Naive thymus-derived CD8-positive, alpha-beta T cell (primary cell): Measurements from ENCODE around the gene AKR7A2. TPM values are rescaled to one million over a fixed set of nuclear protein-coding genes. Genes with fewer than 3 reads are reported as not detected.

Experiments
- ATAC-seq, 2 donors: fragments of 150-1000 bp; cut with Tn5 transposase in 1 of 2; sonication (Bioruptor Pico), chemical (Tn5 transposase) in 1 of 2; 1 replicate in 1 of 2; 2 replicates in 1 of 2; pipeline ENCODE4 v1.10.0; 2021; ENCODE audit warnings: mild to moderate bottlenecking in 2 of 2, moderate library complexity in 2 of 2
- POLR2A ChIA-PET: fragments of 350-600 bp; sonication (Branson Sonifier 250); formaldehyde crosslinking; loops from one replicate; lab custom pipeline; 2021; ENCODE audit warnings: antibody characterized with exemption; lab: Charles Lee
- DNase-seq, 10 donors: peaks; one replicate each; pipeline versions ENCODE4 v3.0.0 to v3.0.0-alpha.2; 2020 to 2022
- H3K27ac Mint-ChIP-seq, 10 donors: one replicate each; pipeline ENCODE4 v1.8.0; 2020 to 2022; ENCODE audit warnings: mild to moderate bottlenecking in 10 of 10, mixed read lengths in 10 of 10, moderate library complexity in 4 of 10, inconsistent platforms in 1 of 10
- H3K27me3 Mint-ChIP-seq, 5 donors: one replicate each; pipeline ENCODE4 v1.8.0; 2021 to 2022; ENCODE audit warnings: mixed read lengths in 5 of 5
- H3K36me3 Mint-ChIP-seq, 3 donors: one replicate each; pipeline ENCODE4 v1.8.0; 2020 to 2022; ENCODE audit warnings: mixed read lengths in 3 of 3, mild to moderate bottlenecking in 2 of 3, inconsistent platforms in 1 of 3
- H3K4me1 Mint-ChIP-seq, 4 donors: one replicate each; pipeline ENCODE4 v1.8.0; 2021 to 2022; ENCODE audit warnings: mixed read lengths in 4 of 4
- H3K4me3 Mint-ChIP-seq, 10 donors: one replicate each; pipeline ENCODE4 v1.8.0; 2020 to 2022; ENCODE audit warnings: mild to moderate bottlenecking in 10 of 10, mixed read lengths in 10 of 10, moderate library complexity in 6 of 10, inconsistent platforms in 1 of 10
- H3K9me3 Mint-ChIP-seq, 9 donors: one replicate each; pipeline ENCODE4 v1.8.0; 2020 to 2022; ENCODE audit warnings: mixed read lengths in 9 of 9, mild to moderate bottlenecking in 3 of 9, inconsistent platforms in 1 of 9, moderate library complexity in 1 of 9
- polyA plus RNA-seq, 3 donors: library from polyadenylated mRNA; unstranded; fragments of 300-500 nt; fragmentation: Illumina TruSeq; gene quantifications; one replicate each; pipeline ENCODE4 v1.2.3, GENCODE V29; 2021
- total RNA-seq, 8 experiments: library from RNA in 2 of 8; stranded (reverse) in 2 of 8; gene quantifications; one replicate each; pipeline ENCODE4 v1.2.3 and lab custom pipeline; 2021 to 2026

The AKR7A2 gene
- total and polyA plus RNA-seq, 5 experiments from 2014 or later: 24.8 to 116 (median 99.3) TPM

DNA sequence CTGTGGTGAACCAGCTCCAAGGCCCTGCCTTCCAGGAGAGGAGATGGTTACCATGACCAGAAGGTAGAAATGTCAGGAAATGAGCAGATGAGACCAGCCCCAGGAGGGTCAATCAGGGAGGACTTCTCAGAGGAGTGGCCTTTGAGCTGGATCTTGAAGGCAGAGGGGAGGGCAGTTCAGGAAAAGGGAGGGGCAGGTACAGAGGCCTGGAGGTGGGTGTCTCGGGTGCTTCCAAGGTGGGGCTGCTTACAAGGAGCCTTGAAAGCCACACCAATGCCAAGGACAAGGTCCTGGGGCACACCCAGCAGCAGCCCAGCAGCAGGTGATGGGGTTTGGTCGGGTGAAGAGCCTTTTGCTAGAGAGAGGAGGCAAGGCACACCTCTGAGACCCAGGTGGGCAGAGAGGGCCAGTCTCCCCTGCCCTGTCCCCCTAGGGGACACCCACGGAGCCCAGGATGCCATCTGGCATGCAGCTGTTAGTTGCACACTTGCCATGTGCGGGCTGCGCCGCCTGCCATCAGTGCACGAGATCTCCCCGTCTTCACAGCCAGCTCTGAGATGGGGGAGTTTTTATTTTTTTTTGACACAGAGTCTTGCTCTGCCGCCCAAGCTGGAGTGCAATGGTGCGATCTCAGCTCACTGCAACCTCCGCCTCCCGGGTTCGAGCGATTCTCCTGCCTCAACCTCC is 18.6 kb upstream of the AKR7A2 start:
- H3K27ac Mint-ChIP-seq: peak overlapping the region in 3 of 10 donors; percentile 11 to 78 (median 72)
- no peaks in the 10 kb centered on the region for H3K9me3 Mint-ChIP-seq
- POLR2A ChIA-PET: interaction anchor here (0.6 kb wide), 1 partner anchor 28 kb away, joined by 4 read pairs; no protein-coding TSS in a partner anchor
- H3K36me3 Mint-ChIP-seq: no peaks in the 10 kb centered on the region
- peaks cover 0 to 2% (median 1%) of the 10 kb centered on the region in 4 donors for H3K4me1 Mint-ChIP-seq
- no peak for DNase-seq
- peak overlapping the region in 3 of 10 donors; percentile 10 to 51 (median 25) for H3K4me3 Mint-ChIP-seq
- ATAC-seq: no peak
- H3K27me3 Mint-ChIP-seq: no peaks in the 10 kb centered on the region

DNA sequence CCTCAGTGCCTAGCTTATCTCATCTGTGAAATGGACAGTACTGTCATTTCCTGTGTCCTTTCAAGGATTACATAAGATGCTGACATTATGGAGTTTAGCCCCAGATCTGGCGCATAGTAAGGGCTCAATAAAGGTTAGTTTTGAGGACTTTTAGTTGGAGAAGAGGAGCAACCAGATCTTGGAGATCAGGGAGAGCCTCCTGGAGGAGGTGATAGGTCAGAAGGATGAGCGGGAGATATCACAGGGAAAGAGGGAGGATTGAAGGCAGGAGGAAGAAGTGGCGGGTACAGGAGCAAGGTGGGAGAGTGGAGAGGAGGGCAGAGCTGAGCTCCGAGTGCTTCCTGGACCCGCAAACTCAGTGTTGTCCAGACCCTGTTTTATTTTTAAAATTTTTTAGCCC is 17.7 kb upstream of the AKR7A2 start:
- no peak for ATAC-seq
- peak overlapping the region in 1 of 10 donors; percentile 8 for H3K4me3 Mint-ChIP-seq

DNA sequence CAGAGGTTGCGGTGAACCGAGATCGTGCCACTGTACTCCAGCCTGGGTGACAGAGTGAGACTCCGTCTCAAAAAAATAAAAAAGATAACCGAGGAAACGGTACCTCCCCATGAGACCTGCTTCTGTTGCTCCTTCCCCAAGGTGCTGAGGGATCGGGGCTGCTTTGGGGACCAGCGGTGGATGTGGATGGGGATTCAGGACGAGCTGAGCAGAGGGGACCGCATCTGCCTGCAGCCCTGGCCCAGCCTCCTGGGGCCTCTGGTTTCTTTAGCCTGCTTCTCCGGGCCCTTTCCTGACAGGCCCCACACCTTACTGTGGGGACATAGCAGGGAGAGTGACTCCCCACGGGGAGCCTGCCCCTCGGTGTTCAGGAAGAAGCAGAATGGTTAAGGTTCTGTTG is 17.2 kb upstream of the AKR7A2 start:
- Mint-ChIP-seq H3K27ac (peak overlapping the region in 2 of 10 donors; percentile 21 to 72), H3K27me3 (no peaks in the 10 kb centered on the region), H3K36me3 (peaks cover 0 to 2% (median 0%) of the 10 kb centered on the region in 3 donors), H3K9me3 (no peaks in the 10 kb centered on the region), H3K4me1 (peaks cover 0 to 2% (median 1%) of the 10 kb centered on the region in 4 donors), H3K4me3 (no peak overlapping the region)
- POLR2A ChIA-PET: no interaction called here
- ATAC-seq: no peak
- DNase-seq: no peak

More for the DNA sequence above, 17.7 kb upstream of the AKR7A2 start:
- Mint-ChIP-seq H3K27me3 (no peaks in the 10 kb centered on the region), H3K27ac (peak overlapping the region in 4 of 10 donors; percentile 3 to 92 (median 64)), H3K4me1 (peaks cover 0 to 2% (median 1%) of the 10 kb centered on the region in 4 donors), H3K36me3 (no peaks in the 10 kb centered on the region), H3K9me3 (no peaks in the 10 kb centered on the region)
- no peak for DNase-seq
- POLR2A ChIA-PET: no interaction called here

DNA sequence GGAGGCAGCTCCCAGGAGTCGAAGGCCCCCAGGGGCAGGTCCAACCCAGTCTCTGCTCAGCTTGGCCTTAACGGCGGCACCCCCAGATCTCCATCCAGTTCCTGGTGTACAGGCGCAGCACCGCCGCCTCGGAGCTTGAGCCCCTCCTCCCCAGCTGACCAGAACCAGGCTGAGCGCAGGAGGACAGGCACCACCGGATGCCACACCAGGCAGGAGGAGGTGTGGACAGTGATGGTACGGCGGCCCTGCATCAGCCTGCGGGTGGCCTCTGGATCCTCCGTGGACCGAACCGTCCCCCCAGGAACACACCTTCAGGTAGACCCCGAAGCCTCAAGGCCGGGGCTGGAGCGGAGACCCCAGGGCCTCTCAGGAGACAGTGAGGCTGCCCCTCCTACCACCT is 16.5 kb upstream of the AKR7A2 start:
- Mint-ChIP-seq H3K36me3 (peaks cover 0 to 2% (median 0%) of the 10 kb centered on the region in 3 donors), H3K9me3 (no peaks in the 10 kb centered on the region), H3K27ac (peak overlapping the region in 1 of 10 donors; percentile 13), H3K4me3 (no peak overlapping the region), H3K4me1 (peaks cover 0 to 2% (median 1%) of the 10 kb centered on the region in 4 donors), H3K27me3 (no peaks in the 10 kb centered on the region)
- DNase-seq: peak in 1 of 10 donors; percentile 59
- no peak for ATAC-seq
- POLR2A ChIA-PET: no interaction called here

DNA sequence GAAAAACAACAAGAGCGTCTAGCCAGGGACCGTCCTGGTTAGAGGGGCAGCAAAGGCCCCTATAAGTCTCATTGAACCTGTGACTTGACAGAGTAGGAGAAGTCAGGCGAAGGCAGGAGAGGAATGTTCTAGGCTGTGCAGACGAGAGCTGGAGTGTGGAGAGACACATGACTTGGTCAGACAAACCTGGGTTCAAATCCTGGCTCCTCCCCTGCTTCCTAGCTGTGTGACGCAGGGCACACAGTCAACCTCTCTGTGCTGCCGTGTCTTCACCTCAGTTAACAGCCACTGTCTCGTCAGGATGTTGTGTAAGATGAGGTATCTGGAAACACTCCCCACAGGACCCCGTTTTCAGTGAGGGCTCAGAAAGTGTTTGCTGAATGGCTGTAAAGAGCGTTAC is 15.8 kb upstream of the AKR7A2 start:
- Mint-ChIP-seq H3K4me1 (peaks cover 0 to 2% (median 1%) of the 10 kb centered on the region in 4 donors), H3K9me3 (no peaks in the 10 kb centered on the region), H3K36me3 (peaks cover 0 to 4% (median 0%) of the 10 kb centered on the region in 3 donors), H3K27ac (peak overlapping the region in 4 of 10 donors; percentile 44 to 78 (median 62)), H3K4me3 (peak overlapping the region in 1 of 10 donors; percentile 41), H3K27me3 (no peaks in the 10 kb centered on the region)
- DNase-seq (no peak), ATAC-seq (no peak)
- POLR2A ChIA-PET: no interaction called here

DNA sequence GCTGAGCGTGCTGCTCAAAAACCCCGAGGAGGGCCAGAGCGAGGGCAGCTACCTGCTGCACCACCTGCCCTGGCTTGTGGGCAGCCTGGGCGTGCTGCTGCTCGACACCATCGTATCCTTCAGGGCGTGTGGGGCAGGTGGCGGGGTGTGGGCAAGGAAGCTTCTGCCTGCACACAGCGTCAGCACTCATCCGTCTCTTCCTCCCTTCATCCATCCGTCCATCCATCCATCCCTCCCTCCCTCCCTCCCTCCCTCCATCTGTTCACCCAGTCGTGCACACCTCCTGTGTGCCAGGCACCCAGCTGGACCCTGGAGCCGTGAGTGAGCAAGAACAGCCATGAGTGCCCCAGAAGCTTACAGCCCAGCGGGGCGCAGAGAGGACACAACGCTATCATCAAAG is 15.4 kb upstream of the AKR7A2 start:
- H3K4me1 Mint-ChIP-seq: peaks cover 0 to 2% (median 1%) of the 10 kb centered on the region in 4 donors
- no peaks in the 10 kb centered on the region for H3K27me3 Mint-ChIP-seq
- peak overlapping the region in 2 of 10 donors; percentile 60 to 64 for H3K27ac Mint-ChIP-seq
- peak in 1 of 10 donors; percentile 43 for DNase-seq
- no peaks in the 10 kb centered on the region for H3K9me3 Mint-ChIP-seq
- peaks cover 0 to 4% (median 0%) of the 10 kb centered on the region in 3 donors for H3K36me3 Mint-ChIP-seq
- ATAC-seq: no peak
- POLR2A ChIA-PET: no interaction called here
- no peak overlapping the region for H3K4me3 Mint-ChIP-seq

DNA sequence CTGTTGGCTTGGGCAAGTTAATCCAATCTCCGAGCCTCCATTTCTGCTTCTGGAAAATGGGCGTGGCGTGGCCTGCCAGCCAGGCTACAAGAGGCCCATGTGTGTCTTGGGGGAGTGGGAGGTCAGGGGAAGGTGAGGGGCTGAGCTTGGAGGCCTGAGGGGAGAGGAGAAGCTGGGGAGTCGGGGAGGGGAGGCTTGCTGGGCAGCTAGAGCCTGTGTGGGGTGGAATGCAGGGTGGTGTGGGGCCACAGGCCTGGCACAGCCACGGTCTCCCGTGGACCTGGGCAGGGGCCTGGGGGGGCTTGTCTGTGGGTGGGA is 14.8 kb upstream of the AKR7A2 start:
- DNase-seq (peak in 1 of 10 donors; percentile 58), ATAC-seq (no peak)
- Mint-ChIP-seq H3K9me3 (no peaks in the 10 kb centered on the region), H3K4me1 (peaks cover 0 to 4% (median 1%) of the 10 kb centered on the region in 4 donors), H3K27me3 (no peaks in the 10 kb centered on the region), H3K27ac (peak overlapping the region in 2 of 10 donors; percentile 64 to 75), H3K4me3 (no peak overlapping the region), H3K36me3 (peaks cover 0 to 4% (median 0%) of the 10 kb centered on the region in 3 donors)
- POLR2A ChIA-PET: no interaction called here

DNA sequence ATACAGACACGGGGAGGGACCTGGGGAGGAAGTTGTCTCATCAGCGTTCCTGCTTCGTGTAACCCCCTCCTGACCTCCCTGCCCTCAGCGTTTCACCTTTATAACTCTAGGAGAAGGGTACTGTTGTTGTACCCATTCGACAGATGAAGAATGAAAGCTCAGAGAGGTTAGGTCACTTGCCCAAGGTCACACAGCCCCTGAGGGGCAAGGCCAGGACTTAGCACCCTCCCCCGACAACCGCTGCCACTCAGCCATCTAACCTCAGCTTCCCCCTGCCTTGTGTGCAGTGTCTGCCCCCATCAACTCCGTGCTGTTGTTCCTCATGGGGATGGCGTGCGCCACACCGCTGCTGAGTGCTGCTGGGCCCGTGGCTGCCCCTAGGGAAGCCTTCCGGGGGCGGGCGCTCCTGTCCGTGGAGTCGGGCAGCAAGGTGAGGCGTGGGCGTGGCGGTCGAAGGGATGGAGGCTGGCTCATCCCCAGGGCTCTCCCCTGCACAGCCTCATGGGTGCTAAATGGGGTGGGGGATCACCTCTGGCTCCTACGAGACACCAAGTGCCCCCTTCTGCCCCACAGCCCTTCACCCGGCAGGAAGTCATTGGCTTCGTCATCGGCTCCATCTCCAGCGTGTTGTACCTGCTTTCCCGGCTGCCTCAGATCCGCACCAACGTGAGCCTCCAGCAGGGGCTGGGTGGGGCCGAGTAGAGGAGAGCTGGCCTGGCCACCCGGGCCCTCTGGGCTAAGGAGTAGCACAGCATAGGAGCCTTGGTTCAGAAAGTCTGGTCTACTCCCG is 14.2 kb upstream of the AKR7A2 start:
- Mint-ChIP-seq H3K4me3 (peak overlapping the region in 2 of 10 donors; percentile 20 to 30), H3K9me3 (no peaks in the 10 kb centered on the region), H3K27me3 (no peaks in the 10 kb centered on the region), H3K36me3 (peaks cover 0 to 7% (median 0%) of the 10 kb centered on the region in 3 donors), H3K4me1 (peaks cover 0 to 4% (median 1%) of the 10 kb centered on the region in 4 donors), H3K27ac (peak overlapping the region in 3 of 10 donors; percentile 33 to 75 (median 57))
- POLR2A ChIA-PET: no interaction called here
- DNase-seq (peak in 1 of 10 donors; percentile 63), ATAC-seq (no peak)

DNA sequence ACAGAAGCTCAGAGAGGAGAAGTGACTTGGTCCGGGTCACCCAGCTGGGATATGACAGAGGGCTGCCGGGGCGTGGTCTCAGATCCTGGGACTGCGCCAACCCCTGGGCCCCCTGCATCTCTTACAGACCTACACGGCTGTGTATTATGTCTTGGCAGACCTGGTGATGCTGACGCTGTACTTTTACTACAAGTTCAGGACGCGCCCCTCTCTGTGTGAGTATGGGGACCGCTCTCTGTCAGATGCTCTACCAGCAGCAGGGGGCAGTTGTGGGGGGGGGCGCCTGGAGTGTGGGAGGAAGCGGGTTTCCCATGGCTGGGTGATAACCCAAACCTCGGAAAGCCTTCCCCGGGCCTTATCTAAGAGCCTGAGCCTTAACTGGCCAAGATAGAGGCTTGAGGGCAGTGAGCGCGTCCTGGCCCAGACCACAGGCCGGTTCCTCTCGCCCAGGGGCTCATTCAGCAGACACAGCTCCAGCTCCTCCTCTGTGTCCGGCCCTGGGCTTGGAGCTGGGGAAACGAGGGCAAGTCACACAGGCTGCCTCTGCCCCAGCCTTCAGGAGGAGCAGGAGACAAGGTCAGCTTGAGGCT is 13.5 kb upstream of the AKR7A2 start:
- Mint-ChIP-seq H3K4me3 (peak overlapping the region in 1 of 10 donors; percentile 45), H3K9me3 (no peaks in the 10 kb centered on the region), H3K27me3 (no peaks in the 10 kb centered on the region), H3K27ac (peak overlapping the region in 2 of 10 donors; percentile 24 to 57), H3K4me1 (peaks cover 0 to 4% (median 1%) of the 10 kb centered on the region in 4 donors), H3K36me3 (peaks cover 0 to 9% (median 0%) of the 10 kb centered on the region in 3 donors)
- DNase-seq (peak in 1 of 10 donors; percentile 50), ATAC-seq (no peak)
- POLR2A ChIA-PET: no interaction called here

DNA sequence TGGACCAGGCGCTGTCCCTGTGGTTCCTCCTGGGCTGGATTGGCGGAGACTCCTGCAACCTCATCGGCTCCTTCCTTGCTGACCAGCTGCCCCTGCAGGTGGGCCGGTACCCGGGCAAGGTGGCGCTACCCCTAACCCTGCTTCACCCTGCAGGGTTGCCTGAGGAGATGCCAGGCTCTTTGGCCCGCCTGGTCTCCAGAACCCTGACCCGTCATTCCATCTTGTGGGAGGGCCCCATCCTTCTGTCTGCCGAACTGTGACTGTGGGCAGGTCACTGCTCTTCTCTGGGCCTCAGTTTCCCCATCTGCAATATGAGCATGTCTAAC is 12.7 kb upstream of the AKR7A2 start:
- DNase-seq (peak in 1 of 10 donors; percentile 34), ATAC-seq (no peak)
- peak overlapping the region in 2 of 10 donors; percentile 45 to 66 for H3K4me3 Mint-ChIP-seq
- peaks cover 0 to 3% (median under 1%) of the 10 kb centered on the region in 4 donors for H3K4me1 Mint-ChIP-seq
- H3K27ac Mint-ChIP-seq: peak overlapping the region in 3 of 10 donors; percentile 27 to 61 (median 49)
- H3K27me3 Mint-ChIP-seq: no peaks in the 10 kb centered on the region
- H3K9me3 Mint-ChIP-seq: no peaks in the 10 kb centered on the region
- peaks cover 0 to 9% (median 0%) of the 10 kb centered on the region in 3 donors for H3K36me3 Mint-ChIP-seq
- POLR2A ChIA-PET: no interaction called here

DNA sequence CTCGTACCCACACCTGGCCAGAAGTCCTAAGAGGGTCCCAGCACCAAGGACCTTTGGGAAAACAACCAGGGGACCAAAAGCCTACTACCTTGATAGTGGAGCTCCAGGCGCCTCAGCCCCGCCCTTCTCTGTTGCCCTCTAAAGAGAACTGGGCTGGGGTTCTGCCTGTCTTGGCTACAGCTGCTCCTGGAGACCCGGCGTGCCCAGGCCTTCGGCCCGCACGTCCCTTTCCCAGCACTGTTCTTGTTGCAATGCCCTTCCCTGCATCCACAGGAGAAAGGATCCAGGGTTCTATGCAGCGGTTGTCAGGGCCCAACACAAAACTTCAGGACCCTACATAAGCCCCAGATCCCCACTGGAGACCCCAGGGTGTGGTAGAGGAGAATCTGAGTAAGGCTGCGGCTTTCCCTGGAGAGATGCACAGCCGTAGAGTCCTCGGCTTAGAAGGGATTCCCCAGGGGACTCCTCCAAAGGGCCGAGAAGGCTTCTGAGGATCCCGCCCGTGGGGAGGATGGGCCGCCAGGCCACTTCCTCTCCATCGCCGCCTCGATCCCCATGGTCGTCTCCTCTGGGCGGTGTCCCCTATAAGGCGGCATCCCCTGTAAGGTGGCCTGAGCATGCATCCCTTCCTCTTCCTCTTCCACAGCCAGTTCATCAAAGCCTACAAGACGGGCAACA is 12.2 kb upstream of the AKR7A2 start:
- H3K4me1 Mint-ChIP-seq: peaks cover 0 to 1% (median 0%) of the 10 kb centered on the region in 4 donors
- H3K36me3 Mint-ChIP-seq: peaks cover 0 to 13% (median 0%) of the 10 kb centered on the region in 3 donors
- peak in 1 of 10 donors; percentile 45 for DNase-seq
- ATAC-seq: no peak
- POLR2A ChIA-PET: no interaction called here
- no peaks in the 10 kb centered on the region for H3K27me3 Mint-ChIP-seq
- peak overlapping the region in 2 of 10 donors; percentile 24 to 64 for H3K27ac Mint-ChIP-seq
- peak overlapping the region in 1 of 10 donors; percentile 45 for H3K4me3 Mint-ChIP-seq
- no peaks in the 10 kb centered on the region for H3K9me3 Mint-ChIP-seq

DNA sequence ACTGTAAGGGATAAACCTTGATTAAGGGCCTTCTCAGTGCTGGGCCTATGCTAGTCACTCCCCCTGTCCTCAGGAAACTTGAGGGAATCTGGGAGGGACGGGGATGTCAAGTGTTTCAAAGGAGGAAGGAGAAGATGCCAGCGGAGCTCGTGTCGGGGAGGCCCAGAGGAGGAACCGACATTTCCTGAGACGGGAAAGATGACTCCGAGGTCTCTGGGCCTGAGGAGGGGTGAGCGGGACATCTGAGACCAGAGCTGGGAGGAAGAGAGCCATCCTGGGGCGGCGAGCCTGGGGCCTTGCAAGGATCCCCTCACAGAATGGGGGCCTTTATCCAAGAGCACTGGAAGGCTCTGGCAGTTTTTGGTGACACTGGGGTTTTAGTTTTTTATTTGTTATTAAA is 10.5 kb upstream of the AKR7A2 start:
- Mint-ChIP-seq H3K4me1 (peaks cover 0 to 3% (median under 1%) of the 10 kb centered on the region in 4 donors), H3K36me3 (peaks cover 0 to 21% (median 0%) of the 10 kb centered on the region in 3 donors), H3K27ac (peak overlapping the region in 3 of 10 donors; percentile 25 to 81 (median 81)), H3K27me3 (no peaks in the 10 kb centered on the region), H3K9me3 (no peaks in the 10 kb centered on the region), H3K4me3 (peak overlapping the region in 2 of 10 donors; percentile 8 to 73)
- POLR2A ChIA-PET: interaction anchor here (0.6 to 0.7 kb wide), 2 partner anchors 188 to 329 kb away, joined by 3 to 5 read pairs; no protein-coding TSS in a partner anchor
- ATAC-seq (no peak), DNase-seq (peak in 1 of 10 donors; percentile 18)
